ENCODE data around the gene DNAJC15.
"Not testable (repeated sequence)": the region's sequence is repeated elsewhere in the genome, so short reads cannot be mapped to it uniquely, and the experiment has no call there.

DNAJC15 gene

GRCh38 chr13:43044720-43045301 lies 21.4 kb downstream of the DNAJC15 start:
- DNase-seq (ENCODE audit: low read depth in 2 of 2): no peak

DNA sequence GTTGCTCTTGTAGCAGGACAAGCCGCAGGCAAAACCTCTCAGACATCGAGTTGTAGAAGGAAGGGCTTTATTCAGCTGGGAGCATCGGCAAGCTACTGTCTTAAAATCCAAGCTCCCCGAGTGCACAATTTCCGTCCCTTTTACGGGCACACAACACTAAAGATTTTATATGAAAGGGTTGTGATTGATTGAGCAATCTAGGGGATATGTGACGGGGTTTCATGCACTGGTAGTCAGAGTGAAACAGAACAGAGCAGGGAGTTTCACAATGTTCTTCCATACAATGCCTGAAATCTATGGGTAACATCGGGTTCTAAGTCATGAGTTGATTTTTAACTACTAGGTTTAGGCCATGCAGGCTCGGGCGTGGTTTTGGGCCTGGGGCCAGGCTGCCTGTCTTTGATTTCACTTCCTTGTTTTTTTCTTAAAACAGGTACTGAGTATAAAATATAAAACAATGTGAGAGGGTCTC lies 22.0 kb downstream of the DNAJC15 start:
- peak in 1 of 2 donors; percentile 47 for DNase-seq (ENCODE audit: low read depth in 2 of 2)

DNA sequence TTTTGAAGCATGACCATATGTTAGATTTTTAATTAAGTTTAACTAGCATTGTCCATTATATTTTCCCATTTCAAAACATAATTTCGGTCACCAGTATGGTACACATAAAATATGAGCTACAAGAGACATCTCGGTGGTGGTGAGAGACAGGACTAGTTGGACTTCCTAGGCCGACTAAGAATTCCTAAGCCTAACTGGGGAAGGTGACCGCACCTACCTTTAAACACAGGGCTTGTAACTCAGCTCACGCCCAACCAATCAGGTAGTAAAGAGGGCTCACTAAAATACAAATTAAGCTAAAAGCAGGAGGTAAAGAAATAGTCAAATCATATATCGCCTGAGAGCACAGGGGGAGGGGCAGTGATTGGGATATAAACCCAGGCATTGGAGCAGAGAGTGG lies 22.9 kb downstream of the DNAJC15 start:
- DNase-seq (ENCODE audit: low read depth in 2 of 2): no peak

DNA sequence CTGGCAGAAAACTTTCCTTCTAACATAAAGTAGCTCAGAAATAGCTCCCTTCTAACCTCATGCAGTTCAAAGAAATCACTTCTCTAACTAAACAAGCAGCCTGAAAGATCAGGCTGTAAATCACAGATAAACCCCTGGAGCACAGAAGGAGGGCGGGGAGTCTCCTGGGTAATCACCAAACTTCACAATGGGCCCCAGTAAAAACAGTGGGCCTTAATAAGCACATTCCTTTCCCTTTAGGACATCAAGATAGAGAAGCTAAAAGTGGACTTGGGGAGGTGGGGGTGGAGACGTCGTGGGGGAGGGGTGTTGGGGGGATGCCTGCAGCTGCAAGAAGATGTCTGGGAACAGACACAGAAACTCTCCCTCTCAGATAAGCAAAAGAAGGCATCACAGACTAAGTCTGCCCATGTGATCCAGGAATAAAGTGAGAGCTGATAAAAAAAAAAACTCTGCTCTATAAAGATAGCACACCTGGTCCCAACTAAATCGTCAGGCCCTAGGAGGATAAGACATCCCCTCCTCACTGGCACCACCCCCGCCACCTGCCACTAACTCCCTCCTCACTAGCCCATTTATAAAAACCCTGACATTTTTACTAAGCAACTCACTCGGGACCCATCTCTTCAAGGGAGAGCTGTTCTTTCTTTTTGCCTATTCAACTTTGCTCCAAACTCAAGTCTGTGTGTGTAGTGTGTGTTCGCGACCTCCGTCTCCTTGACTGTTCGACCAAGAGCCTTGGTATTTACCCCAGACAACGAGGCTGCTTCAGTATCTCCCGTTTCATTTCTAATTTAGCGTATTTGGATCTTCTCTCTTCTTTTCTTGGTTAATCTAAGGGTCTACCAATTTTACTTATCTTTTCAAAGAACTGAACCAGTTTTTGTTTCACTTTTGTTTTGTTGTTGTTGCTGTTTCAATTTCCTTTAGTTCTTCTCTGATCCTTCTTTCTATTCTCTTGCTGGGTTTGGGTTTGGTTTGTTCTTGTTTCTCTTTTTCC lies 31.7 kb downstream of the DNAJC15 start:
- no peak for DNase-seq (ENCODE audit: low read depth in 2 of 2)

GRCh38 chr13:43057653-43058317 lies 34.4 kb downstream of the DNAJC15 start:
- no peak for DNase-seq (ENCODE audit: low read depth in 2 of 2)

- DNase-seq (ENCODE audit: low read depth in 2 of 2): peak in 1 of 2 donors; percentile 11
Observed at GRCh38 chr13:43058318-43058674, 34.9 kb downstream of the DNAJC15 start.

GRCh38 chr13:43058831-43059230 lies 35.4 kb downstream of the DNAJC15 start:
- DNase-seq (ENCODE audit: low read depth in 2 of 2): no peak

DNA sequence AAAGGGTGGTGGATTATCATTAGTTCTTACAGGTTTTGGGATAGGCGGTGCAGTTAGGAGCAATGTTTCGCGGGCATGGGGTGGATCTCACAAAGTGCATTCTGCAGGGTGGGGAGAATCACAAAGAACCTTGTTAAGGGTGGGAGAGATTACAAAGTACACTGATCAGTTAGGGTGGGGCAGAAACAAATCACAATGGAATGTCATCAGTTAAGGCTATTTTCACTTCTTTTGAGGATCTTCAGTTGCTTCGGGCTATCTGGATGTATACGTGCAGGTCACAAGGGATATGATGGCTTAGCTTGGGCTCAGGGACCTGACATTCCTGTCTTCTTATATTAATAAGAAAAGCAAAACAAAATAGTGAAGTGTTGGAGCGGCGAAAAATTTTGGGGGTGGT lies 36.4 kb downstream of the DNAJC15 start:
- not testable (repeated sequence) for DNase-seq (ENCODE audit: low read depth in 2 of 2)

DNA sequence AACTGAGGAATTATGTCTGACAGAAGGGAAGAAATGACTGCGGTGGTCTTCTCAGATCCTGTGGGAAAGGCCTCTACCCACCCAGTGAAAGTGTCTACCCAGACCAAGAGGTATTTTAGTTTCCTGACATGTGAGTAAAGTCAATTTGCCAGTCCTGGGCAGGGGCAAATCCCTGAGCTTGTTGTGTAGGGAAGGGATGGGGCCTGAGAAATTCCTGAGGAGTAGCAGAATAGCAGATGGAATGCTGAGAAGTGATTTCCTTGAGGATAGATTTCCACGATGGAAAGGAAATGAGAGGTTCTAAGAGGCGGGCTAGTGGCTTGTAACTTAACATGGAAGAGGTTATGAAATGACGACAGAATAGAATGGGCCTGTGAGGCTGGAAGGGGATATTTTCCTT lies 37.4 kb downstream of the DNAJC15 start:
- DNase-seq (ENCODE audit: low read depth in 2 of 2): not testable (repeated sequence)

DNA sequence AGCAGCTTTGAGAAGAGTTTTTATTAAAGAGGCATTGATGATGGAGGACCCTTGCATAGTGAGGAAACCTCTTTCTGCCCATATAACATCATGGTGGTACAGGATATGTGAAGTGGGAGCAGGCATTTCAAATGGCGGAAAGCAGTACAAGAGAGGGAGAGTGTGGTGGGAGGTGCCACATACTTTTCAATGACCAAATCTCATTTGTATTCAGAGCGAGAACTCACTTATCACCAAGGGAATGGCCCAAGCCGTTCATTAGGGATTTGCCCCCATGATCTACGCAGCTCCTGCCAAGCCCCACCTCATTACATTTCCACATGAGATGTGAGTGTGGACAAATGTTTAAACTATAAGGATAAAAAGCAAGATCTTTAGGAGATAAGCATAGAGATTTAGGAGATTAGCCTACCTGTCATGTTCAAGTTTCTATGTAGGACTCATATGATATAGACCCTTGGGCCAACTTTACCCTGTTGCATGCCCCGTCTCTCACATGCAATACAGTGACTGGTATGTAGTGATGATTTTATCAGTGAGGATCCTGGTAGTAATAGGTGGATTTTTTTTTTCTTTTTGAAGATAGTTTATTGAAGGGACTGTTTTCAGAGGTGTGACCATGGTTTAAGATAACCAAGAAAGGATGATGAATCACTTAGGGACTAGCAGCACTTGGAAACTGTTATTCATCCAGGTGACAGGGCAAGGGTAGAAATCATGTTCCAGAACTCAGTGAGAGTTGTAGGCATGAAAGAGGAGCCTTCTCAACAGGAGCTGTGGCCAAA lies 38.3 kb downstream of the DNAJC15 start:
- no peak for DNase-seq (ENCODE audit: low read depth in 2 of 2)

GRCh38 chr13:43071824-43072223 lies 48.4 kb downstream of the DNAJC15 start:
- DNase-seq (ENCODE audit: low read depth in 2 of 2): no peak

DNA sequence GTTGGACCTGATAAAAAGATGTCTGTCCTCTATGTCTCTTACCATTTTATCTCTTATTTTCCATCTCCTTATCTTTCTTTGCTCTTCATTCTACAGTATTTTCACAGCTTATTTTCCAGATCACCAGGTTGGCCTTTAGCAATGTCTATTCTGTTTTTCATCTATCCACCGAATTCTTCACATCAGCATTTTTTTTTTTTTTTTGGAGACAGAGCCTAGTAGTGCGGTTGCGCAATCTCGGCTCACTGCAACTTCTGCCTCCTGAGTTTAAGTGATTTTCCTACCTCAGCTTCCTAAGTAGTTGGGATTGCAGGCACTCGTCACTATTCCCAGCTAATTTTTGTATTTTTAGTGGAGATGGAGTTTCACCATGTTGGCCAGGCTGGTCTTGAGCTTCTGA lies 49.0 kb downstream of the DNAJC15 start:
- no peak for DNase-seq (ENCODE audit: low read depth in 2 of 2)

GRCh38 chr13:43074824-43075510 lies 51.6 kb downstream of the DNAJC15 start:
- DNase-seq (ENCODE audit: low read depth in 2 of 2): no peak

DNA sequence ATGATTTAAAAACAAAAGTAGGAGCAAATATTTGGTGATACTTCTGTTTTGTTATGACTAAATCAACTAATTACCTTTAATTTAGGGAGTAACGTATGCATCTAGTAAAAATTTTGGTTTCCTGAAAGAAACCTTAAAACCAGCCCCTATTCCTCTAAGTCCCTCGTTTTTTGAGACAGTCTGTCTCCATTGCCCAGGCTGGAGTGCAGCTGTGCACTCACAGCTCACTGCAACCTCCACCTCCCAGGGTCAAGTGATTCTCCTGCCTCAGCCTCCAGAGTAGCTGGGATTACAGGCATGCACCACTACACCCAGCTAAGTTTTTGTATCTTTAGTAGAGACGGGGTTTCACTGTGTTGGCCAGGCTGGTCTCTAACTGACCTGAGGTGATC lies 52.1 kb downstream of the DNAJC15 start:
- DNase-seq (ENCODE audit: low read depth in 2 of 2): not testable (repeated sequence)

GRCh38 chr13:43077046-43077445 lies 53.7 kb downstream of the DNAJC15 start:
- no peak for DNase-seq (ENCODE audit: low read depth in 2 of 2)

DNA sequence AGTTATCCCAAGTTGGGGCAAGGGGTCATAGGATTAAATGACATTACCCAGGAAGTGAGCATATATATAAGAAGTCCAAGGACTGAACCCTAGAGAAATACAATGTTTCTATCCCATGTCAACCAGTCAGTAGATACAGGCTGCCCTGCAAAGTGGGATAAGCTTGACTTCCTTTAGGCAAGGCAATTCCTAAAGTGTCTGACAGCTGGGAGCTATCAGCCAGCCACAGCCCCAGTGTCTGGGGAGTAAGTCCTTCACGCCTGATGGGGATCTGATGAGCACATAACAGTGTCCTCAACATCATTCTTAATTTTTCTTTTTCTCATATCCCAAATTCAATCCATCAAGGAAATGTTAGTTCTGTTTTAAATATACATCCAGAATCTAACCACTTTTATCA lies 54.1 kb downstream of the DNAJC15 start:
- DNase-seq (ENCODE audit: low read depth in 2 of 2): no peak

GRCh38 chr13:43077906-43078305 lies 54.5 kb downstream of the DNAJC15 start:
- no peak for DNase-seq (ENCODE audit: low read depth in 2 of 2)

GRCh38 chr13:43078399-43078798 lies 55.0 kb downstream of the DNAJC15 start:
- DNase-seq (ENCODE audit: low read depth in 2 of 2): no peak

GRCh38 chr13:43079392-43079931 lies 56.1 kb downstream of the DNAJC15 start:
- DNase-seq (ENCODE audit: low read depth in 2 of 2): no peak

GRCh38 chr13:43080199-43080598 lies 56.8 kb downstream of the DNAJC15 start:
- no peak for DNase-seq (ENCODE audit: low read depth in 2 of 2)

DNA sequence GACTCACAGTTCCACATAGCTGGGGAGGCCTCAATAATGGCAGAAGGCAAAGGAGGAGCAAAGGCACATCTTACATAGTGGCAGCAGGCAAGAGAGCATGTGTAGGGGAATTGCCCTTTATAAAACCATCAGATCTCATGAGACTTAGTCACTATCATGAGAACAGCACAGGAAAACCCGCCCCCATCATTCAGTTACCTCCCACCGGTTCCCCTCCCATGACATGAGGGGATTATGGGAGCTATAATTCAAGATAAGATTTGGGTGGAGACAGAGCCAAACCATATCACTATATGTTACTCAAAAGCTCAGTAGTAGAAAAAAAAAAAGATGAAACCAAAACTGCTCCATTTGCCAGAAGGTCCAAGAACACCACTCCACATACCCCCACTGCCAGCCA lies 58.5 kb downstream of the DNAJC15 start:
- DNase-seq (ENCODE audit: low read depth in 2 of 2): no peak
